ENCODE data around the gene BOLA1.
"Not testable (repeated sequence)": the region's sequence is repeated elsewhere in the genome, so short reads cannot be mapped to it uniquely, and the experiment has no call there.

Gene BOLA1

GRCh38 chr1:149886396-149887195 is 12.8 kb upstream of the BOLA1 start:
- no peaks in the 10 kb centered on the region for H3K9me2 ChIP-seq (replicated peaks; ENCODE audit: control insufficient read depth, low read length)
- H3K27ac ChIP-seq (ENCODE audit: low read depth, low read length) = peak overlapping the region; percentile 98
- H3K79me2 ChIP-seq (ENCODE audit: control insufficient read depth, low read length) = no peaks in the 10 kb centered on the region
- peaks cover 42% of the 10 kb centered on the region for H3F3A ChIP-seq (ENCODE audit: control insufficient read depth, insufficient read depth)
- H3K27me3 ChIP-seq (ENCODE audit: control insufficient read depth, low read length) = no peaks in the 10 kb centered on the region
- H3K4me2 ChIP-seq (ENCODE audit: low read length) = peak overlapping the region; percentile 92
- no peaks in the 10 kb centered on the region for H3K9me3 ChIP-seq (ENCODE audit: control insufficient read depth, insufficient read depth, low read length)
- peaks cover 4% of the 10 kb centered on the region for H3K36me3 ChIP-seq (ENCODE audit: control insufficient read depth, low read length)
- peak overlapping the region; percentile 84 for H3K4me3 ChIP-seq (ENCODE audit: low read length)
- TF ChIP-seq EZH2phosphoT487 (IDR thresholded peaks at IDR 0.05; ENCODE audit: borderline replicate concordance, low read length) = no peak
- no peak for TF ChIP-seq CTCF (IDR thresholded peaks at IDR 0.05; ENCODE audit: low read depth, low read length, poor library complexity, severe bottlenecking)
- no peaks in the 10 kb centered on the region for H4K20me1 ChIP-seq (ENCODE audit: control insufficient read depth, insufficient read depth, low read depth, low read length)
- H3K4me1 ChIP-seq (ENCODE audit: control insufficient read depth, low read length) = peaks cover 57% of the 10 kb centered on the region

GRCh38 chr1:149887196-149887455 is 12.2 kb upstream of the BOLA1 start:
- H3K9me2 ChIP-seq (replicated peaks; ENCODE audit: control insufficient read depth, low read length) = not testable (repeated sequence)
- Histone ChIP-seq H3F3A (ENCODE audit: control insufficient read depth, insufficient read depth) (peaks cover 42% of the 10 kb centered on the region), H3K27ac (ENCODE audit: low read depth, low read length) (peak overlapping the region; percentile 98)

DNA sequence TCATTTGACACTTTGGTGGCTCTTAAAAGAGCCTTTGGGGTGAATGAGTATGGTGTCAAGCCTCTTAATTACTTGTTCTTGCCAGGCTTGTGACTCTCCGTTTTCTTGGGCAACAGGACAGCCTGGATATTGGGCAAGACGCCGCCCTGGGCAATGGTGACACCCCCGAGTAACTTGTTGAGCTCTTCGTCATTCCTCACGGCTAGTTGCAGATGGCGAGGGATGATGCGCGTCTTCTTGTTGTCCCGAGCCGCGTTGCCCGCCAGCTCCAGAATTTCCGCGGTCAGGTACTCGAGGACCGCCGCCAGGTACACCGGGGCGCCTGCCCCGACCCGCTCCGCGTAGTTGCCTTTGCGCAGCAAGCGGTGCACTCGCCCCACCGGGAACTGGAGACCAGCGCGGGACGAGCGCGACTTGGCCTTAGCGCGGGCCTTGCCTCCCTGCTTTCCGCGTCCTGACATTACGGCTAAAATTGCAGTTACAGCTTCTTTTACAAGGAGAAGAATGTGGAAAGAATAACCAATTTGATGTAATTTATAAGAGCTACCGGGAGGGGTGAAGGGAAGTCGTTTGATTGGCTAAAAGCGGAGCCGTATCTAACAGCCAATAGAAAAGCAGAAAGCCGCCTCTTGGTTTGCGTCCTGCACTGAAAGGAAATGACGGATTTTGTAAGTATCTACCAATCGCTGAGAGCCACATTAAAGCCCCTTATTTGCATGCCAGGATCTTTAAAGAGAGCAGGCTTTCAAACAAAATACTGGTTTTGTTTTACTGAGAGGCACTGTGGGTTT is 11.7 kb upstream of the BOLA1 start:
- Histone ChIP-seq H3K4me1 (ENCODE audit: control insufficient read depth, low read length) (peaks cover 57% of the 10 kb centered on the region), H3K9me3 (ENCODE audit: control insufficient read depth, insufficient read depth, low read length) (no peaks in the 10 kb centered on the region), H3K79me2 (ENCODE audit: control insufficient read depth, low read length) (no peaks in the 10 kb centered on the region), H3K9me2 (replicated peaks; ENCODE audit: control insufficient read depth, low read length) (no peaks in the 10 kb centered on the region), H3K4me2 (ENCODE audit: low read length) (peak overlapping the region; percentile 86), H3K36me3 (ENCODE audit: control insufficient read depth, low read length) (peaks cover 4% of the 10 kb centered on the region), H3K4me3 (ENCODE audit: low read length) (peak overlapping the region; percentile 75), H3K27ac (ENCODE audit: low read depth, low read length) (peak overlapping the region; percentile 98), H3K27me3 (ENCODE audit: control insufficient read depth, low read length) (no peaks in the 10 kb centered on the region), H3F3A (ENCODE audit: control insufficient read depth, insufficient read depth) (peaks cover 42% of the 10 kb centered on the region), H4K20me1 (ENCODE audit: control insufficient read depth, insufficient read depth, low read depth, low read length) (no peaks in the 10 kb centered on the region)
- TF ChIP-seq CTCF (IDR thresholded peaks at IDR 0.05; ENCODE audit: low read depth, low read length, poor library complexity, severe bottlenecking) (no peak), EZH2phosphoT487 (IDR thresholded peaks at IDR 0.05; ENCODE audit: borderline replicate concordance, low read length) (no peak)

More at GRCh38 chr1:149887196-149887455, 12.2 kb upstream of the BOLA1 start:
- H4K20me1 ChIP-seq (ENCODE audit: control insufficient read depth, insufficient read depth, low read depth, low read length); H3K27me3 ChIP-seq (ENCODE audit: control insufficient read depth, low read length); H3K79me2 ChIP-seq (ENCODE audit: control insufficient read depth, low read length); H3K9me3 ChIP-seq (ENCODE audit: control insufficient read depth, insufficient read depth, low read length); H3K36me3 ChIP-seq (ENCODE audit: control insufficient read depth, low read length): not testable (repeated sequence)
- peak overlapping the region; percentile 75 for H3K4me3 ChIP-seq (ENCODE audit: low read length)
- peak overlapping the region; percentile 86 for H3K4me2 ChIP-seq (ENCODE audit: low read length)
- H3K4me1 ChIP-seq (ENCODE audit: control insufficient read depth, low read length) = peaks cover 57% of the 10 kb centered on the region
